Measurements from ENCODE around the gene HINT1. TPM values are rescaled to one million over a fixed set of nuclear protein-coding genes. Genes with fewer than 3 reads are reported as not detected.

Gene HINT1
- total and polyA plus RNA-seq, 9 of the 15 experiments (the other 6 are each of a cell fraction or from before 2014, with no cell fraction given), result 296 to 1,027 (median 500) TPM

DNA sequence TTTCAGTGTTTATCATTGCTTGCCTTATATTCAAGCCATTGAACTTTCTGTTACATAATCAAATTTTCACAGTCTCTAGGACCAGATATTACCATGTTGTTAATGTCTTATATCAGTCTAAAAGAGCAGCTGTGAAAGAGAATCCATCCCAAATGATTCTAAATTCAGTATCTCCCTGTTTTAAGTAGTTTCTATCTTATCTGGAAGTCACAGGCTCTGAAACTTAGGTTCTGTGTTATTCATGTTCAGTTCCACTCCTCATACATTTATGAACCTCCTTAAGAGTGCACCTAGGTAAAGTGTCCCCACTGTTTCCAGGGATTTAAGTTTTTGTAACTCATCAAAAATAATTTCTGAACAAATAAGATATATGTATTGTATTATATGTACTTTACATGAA is 15.4 kb upstream of the HINT1 start (continued):
- TF ChIP-seq, protein P1, sequence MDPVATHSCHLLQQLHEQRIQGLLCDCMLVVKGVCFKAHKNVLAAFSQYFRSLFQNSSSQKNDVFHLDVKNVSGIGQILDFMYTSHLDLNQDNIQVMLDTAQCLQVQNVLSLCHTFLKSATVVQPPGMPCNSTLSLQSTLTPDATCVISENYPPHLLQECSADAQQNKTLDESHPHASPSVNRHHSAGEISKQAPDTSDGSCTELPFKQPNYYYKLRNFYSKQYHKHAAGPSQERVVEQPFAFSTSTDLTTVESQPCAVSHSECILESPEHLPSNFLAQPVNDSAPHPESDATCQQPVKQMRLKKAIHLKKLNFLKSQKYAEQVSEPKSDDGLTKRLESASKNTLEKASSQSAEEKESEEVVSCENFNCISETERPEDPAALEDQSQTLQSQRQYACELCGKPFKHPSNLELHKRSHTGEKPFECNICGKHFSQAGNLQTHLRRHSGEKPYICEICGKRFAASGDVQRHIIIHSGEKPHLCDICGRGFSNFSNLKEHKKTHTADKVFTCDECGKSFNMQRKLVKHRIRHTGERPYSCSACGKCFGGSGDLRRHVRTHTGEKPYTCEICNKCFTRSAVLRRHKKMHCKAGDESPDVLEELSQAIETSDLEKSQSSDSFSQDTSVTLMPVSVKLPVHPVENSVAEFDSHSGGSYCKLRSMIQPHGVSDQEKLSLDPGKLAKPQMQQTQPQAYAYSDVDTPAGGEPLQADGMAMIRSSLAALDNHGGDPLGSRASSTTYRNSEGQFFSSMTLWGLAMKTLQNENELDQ (CRISPR knock-in tag; IDR thresholded peaks at IDR 0.05; ENCODE audit: borderline replicate concordance), result no peak
- 0 out of 4 replicates have a peak, but pooled peaks have one; percentile 12 to 28 for TF ChIP-seq KDM1A (IDR thresholded peaks at IDR 0.05)
- peak in 1 of 2 experiments; percentile 34; a peak in 1 of 4 replicates for TF ChIP-seq RCOR1 (IDR thresholded peaks at IDR 0.05; ENCODE audit: borderline replicate concordance in 1 of 2, low read depth in 2 of 2, low read length in 2 of 2)
- TF ChIP-seq, protein P2, sequence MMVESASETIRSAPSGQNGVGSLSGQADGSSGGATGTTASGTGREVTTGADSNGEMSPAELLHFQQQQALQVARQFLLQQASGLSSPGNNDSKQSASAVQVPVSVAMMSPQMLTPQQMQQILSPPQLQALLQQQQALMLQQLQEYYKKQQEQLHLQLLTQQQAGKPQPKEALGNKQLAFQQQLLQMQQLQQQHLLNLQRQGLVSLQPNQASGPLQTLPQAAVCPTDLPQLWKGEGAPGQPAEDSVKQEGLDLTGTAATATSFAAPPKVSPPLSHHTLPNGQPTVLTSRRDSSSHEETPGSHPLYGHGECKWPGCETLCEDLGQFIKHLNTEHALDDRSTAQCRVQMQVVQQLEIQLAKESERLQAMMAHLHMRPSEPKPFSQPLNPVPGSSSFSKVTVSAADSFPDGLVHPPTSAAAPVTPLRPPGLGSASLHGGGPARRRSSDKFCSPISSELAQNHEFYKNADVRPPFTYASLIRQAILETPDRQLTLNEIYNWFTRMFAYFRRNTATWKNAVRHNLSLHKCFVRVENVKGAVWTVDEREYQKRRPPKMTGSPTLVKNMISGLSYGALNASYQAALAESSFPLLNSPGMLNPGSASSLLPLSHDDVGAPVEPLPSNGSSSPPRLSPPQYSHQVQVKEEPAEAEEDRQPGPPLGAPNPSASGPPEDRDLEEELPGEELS (CRISPR knock-in tag; IDR thresholded peaks at IDR 0.05; ENCODE audit: borderline replicate concordance), result no peak
- peak; percentile 33; the same call in 1 of the 2 replicates for TF ChIP-seq POLR2AphosphoS5 (IDR thresholded peaks at IDR 0.05; ENCODE audit: control insufficient read depth, insufficient read depth, low read depth, low read length)
- TF ChIP-seq ZNF175 (CRISPR knock-in tag; IDR thresholded peaks at IDR 0.05; ENCODE audit: low read depth), result no peak
- peak; percentile 60 for TF ChIP-seq NCOR1 (IDR thresholded peaks at IDR 0.05)
- peak in 1 of 3 experiments; percentile 89; a peak in 2 of 6 replicates for TF ChIP-seq ZBTB11 (CRISPR knock-in tag; IDR thresholded peaks at IDR 0.05)
- no peak for TF ChIP-seq JUNB (CRISPR knock-in tag; conservative IDR thresholded peaks at IDR 0.05)
- no peak for TF ChIP-seq MAFK (IDR thresholded peaks at IDR 0.05; ENCODE audit: low read length)
- TF ChIP-seq CBFA2T3 (IDR thresholded peaks at IDR 0.05), result peak; percentile 84
- TF ChIP-seq STAT5A (IDR thresholded peaks at IDR 0.05; ENCODE audit: borderline replicate concordance, low read length), result no peak
- TF ChIP-seq, protein P3, sequence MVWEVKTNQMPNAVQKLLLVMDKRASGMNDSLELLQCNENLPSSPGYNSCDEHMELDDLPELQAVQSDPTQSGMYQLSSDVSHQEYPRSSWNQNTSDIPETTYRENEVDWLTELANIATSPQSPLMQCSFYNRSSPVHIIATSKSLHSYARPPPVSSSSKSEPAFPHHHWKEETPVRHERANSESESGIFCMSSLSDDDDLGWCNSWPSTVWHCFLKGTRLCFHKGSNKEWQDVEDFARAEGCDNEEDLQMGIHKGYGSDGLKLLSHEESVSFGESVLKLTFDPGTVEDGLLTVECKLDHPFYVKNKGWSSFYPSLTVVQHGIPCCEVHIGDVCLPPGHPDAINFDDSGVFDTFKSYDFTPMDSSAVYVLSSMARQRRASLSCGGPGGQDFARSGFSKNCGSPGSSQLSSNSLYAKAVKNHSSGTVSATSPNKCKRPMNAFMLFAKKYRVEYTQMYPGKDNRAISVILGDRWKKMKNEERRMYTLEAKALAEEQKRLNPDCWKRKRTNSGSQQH (CRISPR knock-in tag; IDR thresholded peaks at IDR 0.05), result no peak
- TF ChIP-seq HDAC3 (IDR thresholded peaks at IDR 0.05; ENCODE audit: borderline replicate concordance, partially characterized antibody), result peak; percentile 57
- TF ChIP-seq LCOR (CRISPR knock-in tag; IDR thresholded peaks at IDR 0.05), result no peak
- TF ChIP-seq TAL1 (IDR thresholded peaks at IDR 0.05), result peak; percentile 73
- no peak for TF ChIP-seq MYC (IDR thresholded peaks at IDR 0.05; ENCODE audit: low read depth, low read length)
- no peak for TF ChIP-seq MYC (CRISPR knock-in tag; IDR thresholded peaks at IDR 0.05; ENCODE audit: borderline replicate concordance, low read depth)
- peak; percentile 76 for TF ChIP-seq TCF3 (CRISPR knock-in tag; IDR thresholded peaks at IDR 0.05)
- TF ChIP-seq ZNF184 (CRISPR knock-in tag; IDR thresholded peaks at IDR 0.05), result no peak

All from K562 (cell line).